B cell (primary cell): ENCODE measurements around the gene ARMC6.

Source experiments
- CTCF ChIP-seq: fragments of 200-600 bp; IDR thresholded peaks from one replicate; pipeline ENCODE4 v1.8.0; 2022; ENCODE audit warnings: antibody characterized with exemption, mild to moderate bottlenecking
- EZH2 ChIP-seq: IDR thresholded peaks from 2 replicates; pipeline ENCODE4 v1.6.1; 2012; ENCODE audit warnings: borderline replicate concordance, low read depth, mild to moderate bottlenecking, moderate library complexity, low read length; ENCODE audit not compliant: insufficient read depth, poor library complexity, severe bottlenecking

- TF ChIP-seq CTCF: no peak
- no peak for TF ChIP-seq EZH2
These were observed 50.2 kb downstream of the ARMC6 start for GRCh38 chr19:19083413-19084178.
